GM21360 (cell line): Measurements from ENCODE around the gene AP1B1.
"Not testable (repeated sequence)": the region's sequence is repeated elsewhere in the genome, so short reads cannot be mapped to it uniquely, and the experiment has no call there.

Experiments used
- ATAC-seq: cut with Tn5 transposase; IDR thresholded peaks from one replicate; pipeline ENCODE4 v1.9.1; 2021; ENCODE audit warnings: mild to moderate bottlenecking, moderate library complexity; ENCODE audit not compliant: unreplicated experiment

Gene AP1B1

DNA sequence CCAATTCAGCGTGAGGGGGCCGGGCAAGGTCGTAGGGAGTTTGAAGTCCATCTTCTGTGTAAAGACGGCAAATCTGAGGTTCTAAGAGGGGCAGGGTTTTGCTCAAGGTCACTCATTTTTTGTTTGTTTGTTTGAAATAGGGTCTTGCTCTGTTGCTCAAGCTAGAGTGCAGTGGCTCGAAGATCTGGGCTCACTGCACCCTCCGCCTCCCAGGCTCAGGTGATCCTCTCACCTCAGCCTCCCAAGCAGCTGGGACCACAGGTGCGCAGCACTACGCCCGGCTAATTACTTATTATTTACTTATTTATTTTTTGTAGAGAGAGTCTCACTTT, 355 bp upstream of the AP1B1 start:
- no peak for ATAC-seq

DNA sequence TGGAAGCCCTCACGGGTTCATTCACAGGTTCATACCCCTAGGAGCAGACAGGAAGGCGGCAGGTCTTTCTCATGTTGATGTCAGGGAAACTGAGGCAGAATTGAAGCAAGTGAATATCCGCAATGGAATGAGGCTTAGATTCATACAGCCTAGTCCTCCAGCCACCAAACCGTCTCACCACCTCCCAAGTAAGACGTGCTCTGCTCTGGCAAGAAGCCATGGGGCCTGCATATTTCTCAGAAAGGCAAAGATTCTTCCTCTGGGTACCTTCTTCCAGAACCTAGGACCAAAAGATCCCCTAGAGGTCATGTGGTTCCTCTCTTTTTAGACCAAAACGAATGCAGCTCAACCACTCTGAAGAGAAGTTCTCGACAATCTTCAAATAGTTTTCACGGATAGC, 1.7 kb downstream of the AP1B1 start:
- ATAC-seq = no peak

DNA sequence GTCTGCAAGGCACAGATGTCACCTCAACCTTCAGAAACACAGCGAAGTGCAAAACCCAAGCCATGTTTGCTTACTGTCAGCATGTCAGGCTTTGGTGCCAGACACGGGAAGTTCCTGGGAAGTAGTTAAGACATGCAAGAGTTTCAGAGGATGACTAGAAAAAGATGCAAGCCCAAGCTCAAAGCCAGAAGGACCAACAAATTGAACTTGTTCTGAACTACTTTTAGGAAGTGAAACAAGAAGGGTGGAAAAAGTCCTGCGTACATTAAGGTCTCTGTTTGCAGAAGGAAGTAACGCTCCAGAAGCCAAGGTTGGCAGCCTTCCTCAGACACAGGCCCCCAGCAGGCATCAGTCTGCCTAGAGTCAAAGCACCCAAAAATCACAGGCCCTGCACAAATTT, 2.6 kb downstream of the AP1B1 start:
- ATAC-seq = no peak

DNA sequence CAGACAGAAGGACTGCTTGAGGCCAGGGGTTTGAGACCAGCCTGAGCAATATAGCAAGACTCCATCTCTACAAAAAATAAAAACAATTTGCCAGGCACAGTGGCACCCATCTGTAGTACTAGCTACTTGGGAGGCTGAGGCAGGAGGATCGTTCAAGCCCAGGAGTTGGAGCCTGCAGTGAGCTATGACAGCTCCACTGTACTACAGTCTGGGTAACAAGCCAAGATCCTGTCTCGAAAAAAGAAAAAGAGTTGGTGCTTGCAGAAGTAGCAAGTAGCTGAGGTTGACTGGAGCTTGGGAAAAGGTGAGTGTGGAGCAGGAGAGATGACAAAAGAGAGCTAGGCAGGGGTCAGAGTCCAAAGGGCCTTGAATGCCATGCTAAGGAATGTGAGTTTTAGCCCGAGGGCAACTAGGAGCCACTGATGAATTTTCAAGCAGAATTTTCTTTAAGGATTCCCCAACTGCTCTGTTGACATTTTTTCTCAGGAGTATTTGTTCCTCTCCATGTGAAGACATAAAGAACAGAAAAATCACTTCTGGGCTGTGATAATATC, 3.1 kb downstream of the AP1B1 start:
- ATAC-seq = no peak

DNA sequence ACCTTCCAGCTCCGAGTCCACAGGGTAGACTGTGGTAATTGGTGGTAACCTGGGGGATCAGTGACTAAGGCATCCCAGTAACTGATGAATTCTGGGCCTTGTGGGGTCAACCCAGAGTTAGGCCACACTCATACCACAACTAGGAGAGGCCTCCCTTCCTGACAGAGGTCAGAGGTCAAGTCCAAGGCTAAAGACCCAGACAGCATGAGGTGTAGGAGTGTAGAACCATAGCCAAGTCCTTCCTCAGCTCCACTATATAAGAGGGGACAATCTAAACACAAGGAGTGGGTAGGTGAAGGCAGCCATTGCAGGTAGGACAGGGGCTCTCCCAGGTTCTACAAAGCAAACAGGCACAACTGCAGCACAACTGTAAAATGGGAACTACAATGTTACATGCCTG, 4.6 kb downstream of the AP1B1 start:
- no peak for ATAC-seq

DNA sequence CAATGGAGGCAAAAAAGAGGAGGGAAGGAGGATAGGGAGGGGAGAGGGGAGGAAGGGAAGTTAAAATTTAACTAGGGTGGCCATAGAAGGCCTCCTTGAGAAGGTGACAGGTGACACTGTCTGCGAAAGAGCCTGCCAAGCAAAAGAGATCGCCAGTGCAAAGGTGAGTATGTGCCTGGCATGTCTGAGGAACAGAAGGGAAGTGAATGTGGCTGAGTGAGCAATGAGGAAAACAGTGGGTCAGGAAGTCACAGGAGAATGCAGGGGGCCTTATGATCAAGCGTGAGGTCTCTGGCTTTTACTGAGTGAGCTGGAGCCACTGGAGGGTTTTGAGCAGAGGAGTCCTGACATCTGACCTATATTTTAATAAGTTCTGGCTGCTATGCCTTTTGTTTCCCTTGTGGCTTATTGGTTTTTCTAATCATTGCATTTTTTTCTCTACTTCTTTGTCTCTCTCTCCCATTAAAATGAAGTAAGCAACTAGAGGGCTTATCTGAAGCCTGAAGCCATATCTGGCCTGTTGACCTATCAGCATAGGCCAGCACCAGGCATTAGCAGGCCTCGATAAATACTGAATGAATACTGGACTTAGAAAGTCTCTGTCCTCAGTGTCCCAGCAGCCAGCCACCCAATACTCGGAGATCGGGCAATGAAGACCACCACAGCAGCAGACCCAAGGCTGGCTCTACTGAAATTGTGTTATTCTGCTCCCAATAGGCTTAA, 5.6 kb downstream of the AP1B1 start:
- ATAC-seq = no peak

DNA sequence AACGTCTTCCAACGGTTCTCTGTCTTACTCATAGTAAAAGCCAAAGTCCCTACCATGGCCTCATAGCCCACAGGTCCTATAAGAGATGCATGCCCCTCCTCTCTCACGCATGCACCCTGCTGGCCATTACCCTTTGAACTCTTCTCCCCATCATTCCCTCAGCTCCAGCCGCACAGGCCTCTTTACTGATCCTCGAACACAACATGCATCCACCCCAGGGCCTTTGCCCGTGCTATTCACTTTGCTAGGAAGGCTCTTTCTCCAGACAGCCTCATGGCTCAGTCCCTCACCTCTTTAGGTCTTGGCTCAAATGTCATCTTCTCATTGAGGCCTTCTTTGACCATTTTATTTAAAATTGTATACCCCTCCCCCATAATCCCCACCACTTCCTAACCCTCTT, 7.5 kb downstream of the AP1B1 start:
- ATAC-seq = no peak

DNA sequence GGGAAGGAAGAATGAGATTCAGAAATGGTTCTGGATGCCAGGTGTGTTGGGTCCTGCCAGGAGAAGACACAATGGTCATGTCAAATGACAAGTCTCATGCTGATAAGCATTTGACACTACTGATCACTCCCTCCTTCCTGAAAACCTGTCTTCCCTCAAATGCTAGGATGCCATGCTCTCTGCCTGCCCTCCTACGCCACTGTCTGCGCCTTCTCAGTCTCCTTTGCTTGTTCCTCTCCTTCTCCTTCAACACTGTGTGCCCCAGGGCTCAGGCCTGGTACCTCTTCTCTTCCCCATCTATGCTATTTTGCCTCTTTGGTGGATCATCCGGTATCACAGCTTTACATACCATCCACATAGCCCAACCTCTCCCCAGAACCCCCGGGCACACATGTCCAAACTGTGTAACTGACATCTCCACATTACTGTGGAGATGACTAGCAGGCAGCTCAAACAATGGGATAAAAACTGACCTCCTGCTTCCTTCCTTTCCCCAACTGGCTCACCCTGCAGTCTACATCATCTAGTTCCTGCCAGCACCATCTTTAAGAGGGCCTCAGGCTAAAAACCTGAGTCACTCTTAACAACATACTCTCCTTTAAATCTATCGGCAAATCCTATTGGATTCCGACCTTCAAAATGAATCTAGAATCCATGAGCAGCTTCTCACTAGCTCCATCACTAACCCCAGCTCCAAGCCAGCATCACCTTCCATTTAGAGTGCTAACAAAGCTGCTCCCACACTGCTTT, 8.2 kb downstream of the AP1B1 start:
- no peak for ATAC-seq

DNA sequence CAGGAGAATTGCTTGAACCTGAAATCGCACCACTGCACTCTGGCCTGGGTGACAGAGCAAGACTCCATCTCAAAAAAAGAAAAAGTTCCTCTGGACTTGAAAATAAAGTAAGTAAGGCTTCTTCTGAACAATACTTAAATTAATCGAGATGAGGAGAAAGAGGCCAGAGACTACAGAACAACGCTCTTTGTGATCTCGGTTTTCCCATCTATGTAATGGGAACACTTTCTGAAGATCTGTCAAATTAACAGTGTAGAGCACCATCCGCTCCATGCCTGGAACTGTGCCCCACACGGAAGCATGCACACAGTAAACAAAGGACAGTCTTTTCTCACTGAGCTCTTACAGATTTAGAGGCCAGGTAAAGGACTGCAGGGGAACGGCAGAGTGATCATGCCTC, 9.1 kb downstream of the AP1B1 start:
- no peak for ATAC-seq

DNA sequence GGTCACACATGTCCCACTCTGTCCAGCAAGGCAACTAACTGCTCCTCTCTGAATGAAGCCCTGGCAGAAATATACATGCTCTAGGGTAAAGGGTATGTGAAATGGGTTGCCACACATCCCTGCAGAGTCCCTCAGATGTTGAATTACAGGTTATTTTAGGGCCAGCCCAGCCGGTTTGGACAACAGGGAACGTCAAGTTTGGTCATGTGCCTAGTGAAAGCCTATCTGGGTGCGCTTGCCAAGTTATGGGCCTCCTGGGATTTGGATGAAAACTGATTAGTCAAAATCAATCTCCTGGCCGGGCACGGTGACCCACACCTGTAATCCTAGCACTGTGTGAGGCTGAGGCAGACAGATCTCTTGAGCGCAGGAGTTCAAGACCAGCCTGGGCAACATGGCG, 10.4 kb downstream of the AP1B1 start:
- no peak for ATAC-seq

DNA sequence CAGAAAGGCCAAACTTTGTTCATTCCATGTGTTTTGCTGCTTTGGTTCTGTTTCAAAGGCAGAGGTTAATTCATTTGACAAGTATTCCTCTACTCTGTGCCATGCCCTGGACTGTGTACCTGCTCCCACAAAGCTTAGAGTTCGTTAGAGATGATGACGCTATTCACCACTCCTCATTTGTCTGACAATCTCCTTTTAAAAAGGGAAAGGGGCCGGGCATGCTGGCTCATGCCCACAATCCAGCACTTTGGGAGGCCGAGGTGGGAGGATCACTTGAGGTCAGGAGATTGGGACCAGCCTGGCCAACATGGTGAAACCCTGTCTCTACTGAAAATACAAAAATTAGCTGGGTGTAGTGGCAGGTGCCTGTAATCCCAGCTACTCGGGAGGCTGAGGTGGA, 11.7 kb downstream of the AP1B1 start:
- not testable (repeated sequence) for ATAC-seq

DNA sequence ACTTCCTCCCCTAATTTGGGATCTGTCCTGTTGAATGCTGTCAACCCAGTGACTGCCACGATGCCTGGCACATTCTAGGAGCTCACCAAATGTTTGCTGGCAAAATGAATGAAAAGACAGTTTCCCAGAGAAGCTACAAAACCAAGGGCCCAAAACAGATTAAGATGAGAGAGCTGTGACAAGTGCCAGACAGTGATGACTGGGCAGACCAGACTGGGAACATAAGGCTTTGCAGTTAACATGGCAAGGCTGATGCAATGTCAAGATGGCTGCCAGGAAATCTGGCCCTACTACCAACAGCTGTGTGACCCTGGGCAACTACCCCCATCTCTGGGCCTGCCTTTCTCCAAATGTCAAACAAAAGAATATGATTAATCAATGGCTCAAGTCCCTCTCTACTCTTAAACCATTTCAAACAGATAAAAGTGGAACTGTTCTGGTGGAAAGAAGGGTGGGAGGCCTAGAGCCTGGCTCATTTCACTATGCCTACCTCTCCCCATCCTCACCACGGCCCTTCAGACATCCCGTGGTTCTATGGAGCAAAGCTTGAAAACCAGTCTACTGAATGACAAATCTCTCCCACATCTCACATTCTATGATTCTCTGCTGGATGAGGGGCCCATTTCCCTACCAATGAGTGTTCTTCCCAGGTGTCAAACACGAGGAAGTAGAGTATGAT, 12.8 kb downstream of the AP1B1 start:
- no peak for ATAC-seq

DNA sequence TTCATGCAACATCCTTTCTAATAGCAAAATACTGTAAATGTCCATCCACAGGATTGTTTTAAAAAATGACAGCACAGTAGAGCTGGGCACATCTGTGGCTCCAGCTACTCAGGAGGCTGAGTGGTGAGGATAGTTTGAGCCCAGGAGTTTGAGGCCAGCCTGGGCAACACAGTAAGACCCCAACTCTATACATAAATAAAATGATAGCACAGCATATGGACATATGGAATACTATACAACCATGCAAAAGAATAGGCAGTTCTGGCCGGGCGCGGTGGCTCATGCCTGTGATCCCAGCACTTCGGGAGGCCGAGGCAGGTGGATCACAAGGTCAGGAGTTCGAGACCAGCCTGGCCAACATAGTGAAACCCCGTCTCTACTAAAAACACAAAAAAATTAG, 13.6 kb downstream of the AP1B1 start:
- ATAC-seq = not testable (repeated sequence)

DNA sequence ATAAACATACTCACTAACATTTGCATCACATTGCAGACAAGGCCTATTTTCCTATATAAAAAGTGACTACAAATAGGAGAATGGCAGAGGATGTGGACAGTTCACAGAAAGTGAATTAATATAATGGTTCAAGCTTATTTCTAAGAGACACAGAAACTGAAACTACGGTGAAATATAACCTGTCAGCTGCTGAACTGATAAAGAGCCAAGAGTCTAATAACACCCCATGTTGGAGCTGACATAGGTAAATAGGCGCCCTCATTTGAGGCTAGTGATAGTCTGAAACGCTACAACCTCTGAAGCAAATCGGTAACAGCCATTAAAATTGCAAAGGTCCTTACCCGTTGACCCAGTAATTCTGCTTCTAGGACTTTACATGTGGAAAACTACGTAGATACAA, 14.0 kb downstream of the AP1B1 start:
- ATAC-seq = no peak

DNA sequence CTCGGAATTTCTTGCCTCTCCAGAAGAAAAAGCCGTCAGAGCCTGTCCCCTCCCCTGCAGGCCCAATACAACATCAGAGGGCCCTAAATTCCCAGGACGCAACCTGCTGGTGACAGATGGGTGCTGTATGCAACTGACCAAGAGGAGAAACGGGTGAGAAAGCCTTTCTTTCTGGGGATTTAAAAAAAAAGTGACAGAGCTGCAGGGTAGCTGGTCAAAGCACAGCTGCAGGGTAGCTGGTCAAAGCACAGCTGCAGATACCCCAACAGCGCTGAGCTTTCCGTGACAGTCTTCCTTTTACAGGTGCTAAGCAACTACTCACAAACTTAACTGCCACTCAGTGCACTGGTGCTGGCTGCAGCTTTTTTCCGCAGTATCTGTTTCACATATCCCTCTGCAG, 17.8 kb downstream of the AP1B1 start:
- ATAC-seq = no peak

DNA sequence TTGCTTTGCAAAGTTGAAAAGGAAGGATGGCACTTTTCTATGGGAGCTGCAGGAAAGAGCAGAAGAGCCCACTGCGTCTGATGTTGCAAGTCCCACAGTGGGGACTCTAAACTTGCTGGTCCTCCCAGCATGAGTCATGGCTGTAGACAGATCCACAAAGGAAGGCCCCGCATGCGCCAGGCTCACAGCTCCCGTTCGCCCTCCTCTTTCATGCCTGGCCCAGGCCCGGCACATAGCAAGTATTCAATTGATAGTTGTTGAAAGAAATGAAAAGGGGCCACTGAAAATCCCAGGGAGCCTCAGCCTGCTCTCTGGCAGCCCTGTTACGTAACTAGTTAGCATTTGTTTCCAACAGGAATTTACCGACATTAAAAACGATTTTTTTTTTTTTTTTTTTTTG, 18.9 kb downstream of the AP1B1 start:
- ATAC-seq = no peak

DNA sequence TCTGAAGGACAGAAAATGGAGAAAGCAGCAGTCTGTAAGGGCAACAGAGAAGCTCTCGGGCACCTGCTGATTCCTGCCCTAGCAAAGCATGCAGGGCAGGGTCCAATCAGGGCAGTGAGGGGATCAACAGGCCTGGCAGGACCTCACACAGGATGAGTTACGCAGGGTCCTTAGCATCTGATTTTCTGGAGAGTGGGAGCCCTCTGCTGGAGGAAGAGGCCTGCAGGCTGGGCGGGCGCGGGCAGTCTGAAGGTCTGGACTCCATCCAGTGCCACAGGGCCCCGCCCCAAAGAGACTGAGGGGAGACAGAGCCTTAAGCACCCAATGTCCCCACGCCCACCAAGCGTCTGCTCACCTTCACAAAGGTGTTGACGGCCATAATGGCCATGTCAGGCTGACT, 28.9 kb downstream of the AP1B1 start:
- ATAC-seq = no peak

DNA sequence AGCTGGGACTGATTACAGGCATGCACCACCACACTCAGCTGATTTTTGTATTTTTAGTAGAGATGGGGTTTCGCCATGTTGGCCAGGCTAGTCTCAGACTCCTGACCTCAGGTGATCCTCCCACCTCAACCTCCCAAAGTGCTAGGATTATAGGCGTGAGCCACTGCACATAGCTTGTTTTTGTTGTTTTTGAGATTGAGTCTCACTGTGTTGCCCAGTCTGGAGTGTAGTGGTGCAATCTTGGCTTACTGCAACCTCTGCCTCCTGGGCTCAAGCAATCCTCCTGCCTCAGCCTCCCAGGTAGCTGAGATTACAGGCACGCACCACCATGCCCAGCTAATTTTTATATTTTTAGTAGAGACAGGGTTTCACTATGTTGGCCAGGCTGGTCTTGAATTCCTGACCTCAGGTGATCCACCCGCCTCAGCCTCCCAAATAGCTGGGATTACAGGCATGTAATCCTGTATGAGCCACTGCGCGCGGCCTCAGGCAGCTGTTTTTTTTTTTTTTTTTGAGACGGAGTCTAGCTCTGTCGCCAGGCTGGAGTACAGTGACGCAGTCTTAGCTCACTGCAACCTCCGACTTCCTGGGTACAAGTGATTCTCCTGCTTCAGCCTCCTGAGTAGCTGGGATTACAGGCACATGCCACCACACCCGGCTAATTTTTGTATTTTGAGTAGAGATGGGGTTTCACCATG, 31.0 kb downstream of the AP1B1 start:
- not testable (repeated sequence) for ATAC-seq

DNA sequence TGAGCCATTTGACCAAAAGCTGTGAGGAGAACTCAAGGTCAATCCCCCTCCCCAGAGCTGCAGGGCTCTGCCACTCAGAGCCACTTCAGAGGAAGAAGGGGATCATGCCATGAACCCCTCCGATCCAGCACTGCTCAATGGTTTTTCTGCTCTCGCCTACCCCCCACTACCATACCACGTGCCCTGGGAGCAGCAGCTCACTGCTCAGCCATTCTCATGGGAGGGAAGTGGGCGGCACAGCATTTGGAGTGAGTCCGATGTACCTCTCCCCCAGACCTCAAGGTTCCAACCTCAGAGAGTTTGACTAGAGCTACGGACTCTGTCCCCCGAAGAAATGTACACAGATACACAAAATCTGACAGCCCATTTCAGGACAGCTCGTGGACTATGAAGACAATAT, 34.5 kb downstream of the AP1B1 start:
- no peak for ATAC-seq

DNA sequence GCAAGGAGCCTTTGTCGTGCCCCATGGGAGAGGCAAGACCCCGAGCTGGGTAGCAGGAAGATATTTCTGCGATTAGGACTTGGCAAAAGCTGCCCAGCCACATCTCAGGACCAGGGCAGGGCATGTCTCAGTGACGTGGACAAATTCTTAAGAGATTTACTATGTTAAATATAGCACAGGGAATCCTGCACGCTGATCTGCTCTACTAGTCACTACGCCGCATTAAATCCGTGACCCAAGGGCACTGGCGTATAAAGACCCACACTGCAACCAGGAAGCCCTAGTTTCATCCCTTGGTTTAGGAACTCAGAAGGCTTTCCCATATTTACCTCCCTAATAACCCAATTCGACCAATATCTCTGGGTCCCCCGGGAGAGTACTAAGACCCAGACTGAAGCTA, 35.1 kb downstream of the AP1B1 start:
- ATAC-seq = no peak

DNA sequence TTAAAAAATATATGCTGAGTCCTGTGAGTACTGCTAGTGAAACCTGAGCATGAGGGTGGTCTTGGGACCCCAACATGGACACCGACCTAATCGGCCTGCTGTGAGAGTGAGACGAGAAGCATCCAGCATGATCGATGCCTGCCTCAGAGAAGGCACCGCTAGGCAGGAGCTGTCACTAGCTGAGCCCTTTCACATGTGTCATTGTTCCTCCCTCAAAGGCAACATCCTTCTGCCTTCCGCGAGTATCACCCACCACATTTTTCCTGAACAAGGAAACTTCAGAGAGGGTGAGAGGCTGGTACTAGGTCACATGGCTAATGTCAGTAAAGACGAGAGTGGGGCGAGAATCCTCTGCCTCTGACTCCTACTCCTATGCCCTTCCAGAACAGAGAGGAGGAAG, 35.6 kb downstream of the AP1B1 start:
- no peak for ATAC-seq
